ENCODE results near the gene CD8A.

GRCh38 chr2:86831537-86831936, 40.8 kb upstream of the CD8A start:
- TF ChIP-seq CTCF (IDR thresholded peaks at IDR 0.05; ENCODE audit: insufficient read depth, low read length) = no peak
- TF ChIP-seq POLR2AphosphoS5 (IDR thresholded peaks at IDR 0.05; ENCODE audit: low read depth) = no peak

Measured in HL-60 (cell line).